ENCODE data around the gene F2RL1. TPM values are rescaled to one million over a fixed set of nuclear protein-coding genes. Genes with fewer than 3 reads are reported as not detected.
A peak's percentile ranks its signal among the peaks of the same experiment; 100 is the strongest.

F2RL1 gene
- total and polyA plus RNA-seq, 2 of the 13 experiments (the other 11 are each of a cell fraction or from before 2014, with no cell fraction given), result 9.9 to 23.0 TPM

DNA sequence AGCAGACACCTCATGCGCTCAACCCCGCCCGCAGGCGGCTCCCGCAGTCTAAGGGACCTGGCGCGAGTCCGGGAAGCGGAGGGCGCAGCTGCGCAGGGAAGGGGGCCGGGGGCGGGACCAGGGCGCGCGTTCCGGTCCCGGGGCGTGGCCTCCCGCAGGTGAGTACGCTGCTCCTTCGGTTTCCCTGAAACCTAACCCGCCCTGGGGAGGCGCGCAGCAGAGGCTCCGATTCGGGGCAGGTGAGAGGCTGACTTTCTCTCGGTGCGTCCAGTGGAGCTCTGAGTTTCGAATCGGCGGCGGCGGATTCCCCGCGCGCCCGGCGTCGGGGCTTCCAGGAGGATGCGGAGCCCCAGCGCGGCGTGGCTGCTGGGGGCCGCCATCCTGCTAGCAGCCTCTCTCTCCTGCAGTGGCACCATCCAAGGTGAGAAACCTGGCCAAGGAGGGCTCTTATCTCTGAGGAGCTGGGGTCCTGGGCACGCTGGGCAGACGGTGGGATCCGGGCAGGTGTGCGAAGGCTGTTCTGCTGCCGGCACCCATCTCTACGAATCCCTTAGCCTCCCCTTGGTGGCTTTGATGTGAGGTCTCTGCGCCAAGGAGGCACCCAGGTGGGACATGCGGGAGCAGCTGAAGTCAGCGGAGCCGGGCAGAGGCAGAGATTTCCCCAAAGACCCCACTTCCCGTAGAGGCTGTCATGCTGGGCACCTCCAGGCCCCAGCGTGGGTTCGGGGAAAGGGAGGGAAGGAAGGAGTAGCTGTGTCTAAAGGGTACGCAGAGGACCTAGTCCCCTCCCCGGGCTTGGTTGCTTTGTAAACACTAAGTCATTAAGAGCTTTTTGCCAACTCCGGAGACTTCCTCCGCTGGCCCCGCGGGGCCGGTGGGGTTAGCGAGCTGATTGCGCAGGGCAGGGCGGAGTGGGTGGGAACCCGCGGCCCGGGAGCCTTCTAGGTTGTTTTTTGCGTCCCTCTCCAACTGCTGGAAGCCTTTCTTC lies at the start of gene F2RL1 (continued):
- TF ChIP-seq, protein P1, sequence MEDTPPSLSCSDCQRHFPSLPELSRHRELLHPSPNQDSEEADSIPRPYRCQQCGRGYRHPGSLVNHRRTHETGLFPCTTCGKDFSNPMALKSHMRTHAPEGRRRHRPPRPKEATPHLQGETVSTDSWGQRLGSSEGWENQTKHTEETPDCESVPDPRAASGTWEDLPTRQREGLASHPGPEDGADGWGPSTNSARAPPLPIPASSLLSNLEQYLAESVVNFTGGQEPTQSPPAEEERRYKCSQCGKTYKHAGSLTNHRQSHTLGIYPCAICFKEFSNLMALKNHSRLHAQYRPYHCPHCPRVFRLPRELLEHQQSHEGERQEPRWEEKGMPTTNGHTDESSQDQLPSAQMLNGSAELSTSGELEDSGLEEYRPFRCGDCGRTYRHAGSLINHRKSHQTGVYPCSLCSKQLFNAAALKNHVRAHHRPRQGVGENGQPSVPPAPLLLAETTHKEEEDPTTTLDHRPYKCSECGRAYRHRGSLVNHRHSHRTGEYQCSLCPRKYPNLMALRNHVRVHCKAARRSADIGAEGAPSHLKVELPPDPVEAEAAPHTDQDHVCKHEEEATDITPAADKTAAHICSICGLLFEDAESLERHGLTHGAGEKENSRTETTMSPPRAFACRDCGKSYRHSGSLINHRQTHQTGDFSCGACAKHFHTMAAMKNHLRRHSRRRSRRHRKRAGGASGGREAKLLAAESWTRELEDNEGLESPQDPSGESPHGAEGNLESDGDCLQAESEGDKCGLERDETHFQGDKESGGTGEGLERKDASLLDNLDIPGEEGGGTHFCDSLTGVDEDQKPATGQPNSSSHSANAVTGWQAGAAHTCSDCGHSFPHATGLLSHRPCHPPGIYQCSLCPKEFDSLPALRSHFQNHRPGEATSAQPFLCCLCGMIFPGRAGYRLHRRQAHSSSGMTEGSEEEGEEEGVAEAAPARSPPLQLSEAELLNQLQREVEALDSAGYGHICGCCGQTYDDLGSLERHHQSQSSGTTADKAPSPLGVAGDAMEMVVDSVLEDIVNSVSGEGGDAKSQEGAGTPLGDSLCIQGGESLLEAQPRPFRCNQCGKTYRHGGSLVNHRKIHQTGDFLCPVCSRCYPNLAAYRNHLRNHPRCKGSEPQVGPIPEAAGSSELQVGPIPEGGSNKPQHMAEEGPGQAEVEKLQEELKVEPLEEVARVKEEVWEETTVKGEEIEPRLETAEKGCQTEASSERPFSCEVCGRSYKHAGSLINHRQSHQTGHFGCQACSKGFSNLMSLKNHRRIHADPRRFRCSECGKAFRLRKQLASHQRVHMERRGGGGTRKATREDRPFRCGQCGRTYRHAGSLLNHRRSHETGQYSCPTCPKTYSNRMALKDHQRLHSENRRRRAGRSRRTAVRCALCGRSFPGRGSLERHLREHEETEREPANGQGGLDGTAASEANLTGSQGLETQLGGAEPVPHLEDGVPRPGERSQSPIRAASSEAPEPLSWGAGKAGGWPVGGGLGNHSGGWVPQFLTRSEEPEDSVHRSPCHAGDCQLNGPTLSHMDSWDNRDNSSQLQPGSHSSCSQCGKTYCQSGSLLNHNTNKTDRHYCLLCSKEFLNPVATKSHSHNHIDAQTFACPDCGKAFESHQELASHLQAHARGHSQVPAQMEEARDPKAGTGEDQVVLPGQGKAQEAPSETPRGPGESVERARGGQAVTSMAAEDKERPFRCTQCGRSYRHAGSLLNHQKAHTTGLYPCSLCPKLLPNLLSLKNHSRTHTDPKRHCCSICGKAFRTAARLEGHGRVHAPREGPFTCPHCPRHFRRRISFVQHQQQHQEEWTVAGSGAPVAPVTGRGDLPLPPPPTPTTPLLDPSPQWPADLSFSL (CRISPR knock-in tag; IDR thresholded peaks at IDR 0.05), result no peak
- TF ChIP-seq ZNF383 (CRISPR knock-in tag; IDR thresholded peaks at IDR 0.05; ENCODE audit: borderline replicate concordance) (no peak), HOXA7 (CRISPR knock-in tag; IDR thresholded peaks at IDR 0.05) (no peak), TAF1 (CRISPR knock-in tag; IDR thresholded peaks at IDR 0.05) (peak; percentile 57; the same call in 1 of the 2 replicates), ATF7-NPFF (CRISPR knock-in tag; IDR thresholded peaks at IDR 0.05; ENCODE audit: low read depth) (0 out of 2 replicates have a peak, but pooled peaks have one; percentile 19), TMF1 (CRISPR knock-in tag; IDR thresholded peaks at IDR 0.05; ENCODE audit: low read depth) (0 out of 2 replicates have a peak, but pooled peaks have one; percentile 32), IKZF4 (CRISPR knock-in tag; IDR thresholded peaks at IDR 0.05; ENCODE audit: borderline replicate concordance, low read depth, not compliant biosample characterization) (no peak), PPARG (CRISPR knock-in tag; conservative IDR thresholded peaks at IDR 0.05) (no peak), RNF2 (conservative IDR thresholded peaks at IDR 0.05; ENCODE audit: low read depth) (peak; percentile 49; the same call in 1 of the 2 replicates), TOPORS (CRISPR knock-in tag; IDR thresholded peaks at IDR 0.05) (no peak)
- TF ChIP-seq, protein P2, sequence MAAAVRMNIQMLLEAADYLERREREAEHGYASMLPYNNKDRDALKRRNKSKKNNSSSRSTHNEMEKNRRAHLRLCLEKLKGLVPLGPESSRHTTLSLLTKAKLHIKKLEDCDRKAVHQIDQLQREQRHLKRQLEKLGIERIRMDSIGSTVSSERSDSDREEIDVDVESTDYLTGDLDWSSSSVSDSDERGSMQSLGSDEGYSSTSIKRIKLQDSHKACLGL (CRISPR knock-in tag; IDR thresholded peaks at IDR 0.05), result peak; percentile 60; the same call in 1 of the 2 replicates
- TF ChIP-seq, protein P3, sequence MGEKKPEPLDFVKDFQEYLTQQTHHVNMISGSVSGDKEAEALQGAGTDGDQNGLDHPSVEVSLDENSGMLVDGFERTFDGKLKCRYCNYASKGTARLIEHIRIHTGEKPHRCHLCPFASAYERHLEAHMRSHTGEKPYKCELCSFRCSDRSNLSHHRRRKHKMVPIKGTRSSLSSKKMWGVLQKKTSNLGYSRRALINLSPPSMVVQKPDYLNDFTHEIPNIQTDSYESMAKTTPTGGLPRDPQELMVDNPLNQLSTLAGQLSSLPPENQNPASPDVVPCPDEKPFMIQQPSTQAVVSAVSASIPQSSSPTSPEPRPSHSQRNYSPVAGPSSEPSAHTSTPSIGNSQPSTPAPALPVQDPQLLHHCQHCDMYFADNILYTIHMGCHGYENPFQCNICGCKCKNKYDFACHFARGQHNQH (CRISPR knock-in tag; IDR thresholded peaks at IDR 0.05), result 0 out of 2 replicates have a peak, but pooled peaks have one; percentile 47
- TF ChIP-seq, protein P4, sequence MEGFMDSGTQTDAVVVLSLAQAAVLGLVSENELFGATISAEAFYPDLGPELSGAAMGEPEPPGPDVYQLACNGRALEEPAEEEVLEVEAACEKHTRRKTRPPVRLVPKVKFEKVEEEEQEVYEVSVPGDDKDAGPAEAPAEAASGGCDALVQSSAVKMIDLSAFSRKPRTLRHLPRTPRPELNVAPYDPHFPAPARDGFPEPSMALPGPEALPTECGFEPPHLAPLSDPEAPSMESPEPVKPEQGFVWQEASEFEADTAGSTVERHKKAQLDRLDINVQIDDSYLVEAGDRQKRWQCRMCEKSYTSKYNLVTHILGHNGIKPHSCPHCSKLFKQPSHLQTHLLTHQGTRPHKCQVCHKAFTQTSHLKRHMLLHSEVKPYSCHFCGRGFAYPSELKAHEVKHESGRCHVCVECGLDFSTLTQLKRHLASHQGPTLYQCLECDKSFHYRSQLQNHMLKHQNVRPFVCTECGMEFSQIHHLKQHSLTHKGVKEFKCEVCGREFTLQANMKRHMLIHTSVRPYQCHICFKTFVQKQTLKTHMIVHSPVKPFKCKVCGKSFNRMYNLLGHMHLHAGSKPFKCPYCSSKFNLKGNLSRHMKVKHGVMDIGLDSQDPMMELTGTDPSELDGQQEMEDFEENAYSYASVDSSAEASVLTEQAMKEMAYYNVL (CRISPR knock-in tag; IDR thresholded peaks at IDR 0.05; ENCODE audit: borderline replicate concordance), result 0 out of 2 replicates have a peak, but pooled peaks have one; percentile 19
- TF ChIP-seq, protein P5, sequence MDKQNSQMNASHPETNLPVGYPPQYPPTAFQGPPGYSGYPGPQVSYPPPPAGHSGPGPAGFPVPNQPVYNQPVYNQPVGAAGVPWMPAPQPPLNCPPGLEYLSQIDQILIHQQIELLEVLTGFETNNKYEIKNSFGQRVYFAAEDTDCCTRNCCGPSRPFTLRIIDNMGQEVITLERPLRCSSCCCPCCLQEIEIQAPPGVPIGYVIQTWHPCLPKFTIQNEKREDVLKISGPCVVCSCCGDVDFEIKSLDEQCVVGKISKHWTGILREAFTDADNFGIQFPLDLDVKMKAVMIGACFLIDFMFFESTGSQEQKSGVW (CRISPR knock-in tag; IDR thresholded peaks at IDR 0.05; ENCODE audit: borderline replicate concordance), result no peak

Data from HepG2 (cell line).